ENCODE results near the gene GNAS.

Gene GNAS

GRCh38 chr20:58877050-58877975, 24.8 kb downstream of the GNAS start:
- TF ChIP-seq CTCF (IDR thresholded peaks at IDR 0.05; ENCODE audit: extremely low read depth, missing control alignments), result no peak
- no peak for DNase-seq (ENCODE audit: low spot score)

GRCh38 chr20:58877976-58878360, 25.5 kb downstream of the GNAS start:
- no peak for DNase-seq (ENCODE audit: low spot score)
- TF ChIP-seq CTCF (IDR thresholded peaks at IDR 0.05; ENCODE audit: extremely low read depth, missing control alignments), result no peak

- TF ChIP-seq CTCF (IDR thresholded peaks at IDR 0.05; ENCODE audit: extremely low read depth, missing control alignments), result no peak
- no peak for DNase-seq (ENCODE audit: low spot score)
Measured at GRCh38 chr20:58878399-58878798, 25.9 kb downstream of the GNAS start.

- no peak for TF ChIP-seq CTCF (IDR thresholded peaks at IDR 0.05; ENCODE audit: extremely low read depth, missing control alignments)
- DNase-seq (ENCODE audit: low spot score), result no peak
Measured at GRCh38 chr20:58880441-58880840, 27.9 kb downstream of the GNAS start.

GRCh38 chr20:58880994-58881752, 28.7 kb downstream of the GNAS start:
- no peak for TF ChIP-seq CTCF (IDR thresholded peaks at IDR 0.05; ENCODE audit: extremely low read depth, missing control alignments)
- no peak for DNase-seq (ENCODE audit: low spot score)

- no peak for TF ChIP-seq CTCF (IDR thresholded peaks at IDR 0.05; ENCODE audit: extremely low read depth, missing control alignments)
Measured at GRCh38 chr20:58882704-58883089, 30.2 kb downstream of the GNAS start.

GRCh38 chr20:58883241-58883691, 30.8 kb downstream of the GNAS start:
- no peak for DNase-seq (ENCODE audit: low spot score)
- TF ChIP-seq CTCF (IDR thresholded peaks at IDR 0.05; ENCODE audit: extremely low read depth, missing control alignments), result no peak

More at GRCh38 chr20:58882704-58883089, 30.2 kb downstream of the GNAS start:
- no peak for DNase-seq (ENCODE audit: low spot score)

All from GM20000 (cell line).